Endothelial cell of umbilical vein (primary cell): Measurements from ENCODE around the gene GBE1. TPM values are rescaled to one million over a fixed set of nuclear protein-coding genes. Genes with fewer than 3 reads are reported as not detected.

Experiments used
- BruUV-seq: library from RNA; stranded (reverse); fragments of 400-500 nt; replicated peaks from 2 replicates; lab custom pipeline; 2021; lab: Mats Ljungman, UMichigan
- CTCF ChIA-PET: fragments of 300-600, 350-600 bp; sonication (Branson Sonifier 250); formaldehyde crosslinking; loops from one replicate; lab custom pipeline; 2021; ENCODE audit warnings: antibody characterized with exemption, inconsistent platforms; lab: Charles Lee
- POLR2A ChIA-PET: fragments of 300-600, 350-600 bp; sonication (Branson Sonifier 250); formaldehyde crosslinking; loops from one replicate; lab custom pipeline; 2021; ENCODE audit warnings: antibody characterized with exemption, inconsistent platforms; lab: Charles Lee
- DNase-seq: peaks from one replicate; pipeline ENCODE4 v3.0.0-alpha.2; 2011; ENCODE audit warnings: low read depth, low spot score
- FAIRE-seq: peaks from 2 replicates; lab custom pipeline; 2011; peaks lifted over from hg19 to GRCh38; lab: Jason Lieb, UNC
- H2AFZ ChIP-seq: 2 replicates; pipeline ENCODE4 v1.6.0; 2012; ENCODE audit warnings: low read depth, low read length, control low read depth, inconsistent platforms
- H3K27ac ChIP-seq: 2 replicates; pipeline ENCODE4 v1.5.1; 2011; ENCODE audit warnings: low read depth, mild to moderate bottlenecking, control low read depth, low read length, moderate library complexity; ENCODE audit not compliant: insufficient read depth
- H3K27me3 ChIP-seq, 2 experiments: 2 replicates each; pipeline versions ENCODE4 v1.6.0 to v1.6.1; 2011; ENCODE audit warnings: low read length in 2 of 2, mixed read lengths in 1 of 2; ENCODE audit not compliant: control insufficient read depth in 2 of 2, insufficient read depth in 2 of 2
- H3K36me3 ChIP-seq, 2 experiments: 2 replicates in 1 of 2; 3 replicates in 1 of 2; pipeline ENCODE4 v1.5.1; 2011; ENCODE audit warnings: low read length in 2 of 2, mild to moderate bottlenecking in 1 of 2, moderate library complexity in 1 of 2; ENCODE audit not compliant: control insufficient read depth in 2 of 2, insufficient read depth in 2 of 2; ENCODE audit errors: extremely low read depth in 1 of 2
- H3K4me1 ChIP-seq: 3 replicates; pipeline ENCODE4 v1.5.1; 2011; ENCODE audit warnings: mild to moderate bottlenecking, low read length; ENCODE audit not compliant: control insufficient read depth, insufficient read depth; ENCODE audit errors: extremely low read depth
- H3K4me2 ChIP-seq: 2 replicates; pipeline ENCODE4 v1.6.1; 2011; ENCODE audit warnings: low read length, control low read depth, mixed read lengths; ENCODE audit not compliant: insufficient read depth
- H3K4me3 ChIP-seq, 3 experiments: fragments of 200-600 bp in 1 of 3; sonication (generic), shearing (Covaris generic) in 1 of 3; replicated peaks in 1 of 3; 2 replicates each; pipeline ENCODE4 v1.5.1; 2011 to 2016; ENCODE audit warnings: control low read depth in 3 of 3, low read length in 3 of 3, mild to moderate bottlenecking in 2 of 3, inconsistent platforms in 1 of 3, low read depth in 1 of 3, moderate library complexity in 1 of 3; ENCODE audit not compliant: insufficient read depth in 1 of 3
- H3K79me2 ChIP-seq: 2 replicates; pipeline ENCODE4 v1.6.0; 2012; ENCODE audit warnings: low read length, inconsistent platforms; ENCODE audit not compliant: control insufficient read depth, insufficient read depth
- H3K9ac ChIP-seq: replicated peaks from 2 replicates; pipeline ENCODE3; 2011; ENCODE audit warnings: low read length, control low read depth; ENCODE audit not compliant: insufficient read depth; ENCODE audit errors: extremely low read depth
- H3K9me1 ChIP-seq: replicated peaks from 3 replicates; pipeline ENCODE4 v1.6.0; 2011; ENCODE audit warnings: mild to moderate bottlenecking, low read length; ENCODE audit not compliant: control insufficient read depth, insufficient read depth; ENCODE audit errors: extremely low read depth
- H3K9me3 ChIP-seq: replicated peaks from 2 replicates; pipeline ENCODE4 v1.5.1; 2012; ENCODE audit warnings: low read length, inconsistent platforms; ENCODE audit not compliant: control insufficient read depth, insufficient read depth
- H4K20me1 ChIP-seq: replicated peaks from 2 replicates; pipeline ENCODE3; 2011; ENCODE audit warnings: mild to moderate bottlenecking, low read length; ENCODE audit not compliant: control insufficient read depth, insufficient read depth; ENCODE audit errors: extremely low read depth
- CTCF ChIP-seq, 2 donors: IDR thresholded peaks; 1 replicate in 1 of 2; 2 replicates in 1 of 2; pipeline ENCODE4 v1.5.1; 2011; ENCODE audit warnings: low read length in 2 of 2, mild to moderate bottlenecking in 2 of 2, moderate library complexity in 2 of 2, control low read depth in 1 of 2, inconsistent platforms in 1 of 2, low read depth in 1 of 2; ENCODE audit not compliant: insufficient read depth in 1 of 2; ENCODE audit errors: extremely low read depth in 1 of 2
- EZH2 ChIP-seq: IDR thresholded peaks from 2 replicates; pipeline ENCODE4 v1.6.1; 2012; ENCODE audit warnings: borderline replicate concordance, low read depth, mild to moderate bottlenecking, moderate library complexity, low read length, inconsistent platforms; ENCODE audit not compliant: severe bottlenecking
- FOS ChIP-seq: IDR thresholded peaks from 2 replicates; pipeline ENCODE4 v1.6.1; 2011; ENCODE audit warnings: mild to moderate bottlenecking, low read length, moderate library complexity, borderline replicate concordance; ENCODE audit not compliant: insufficient read depth
- GATA2 ChIP-seq: IDR thresholded peaks from 2 replicates; pipeline ENCODE4 v1.7.0; 2011; ENCODE audit warnings: low read depth, mild to moderate bottlenecking, moderate library complexity, mixed read lengths, low read length; ENCODE audit not compliant: insufficient read length, insufficient read depth
- JUN ChIP-seq: IDR thresholded peaks from 2 replicates; pipeline ENCODE4 v1.6.1; 2011; ENCODE audit warnings: borderline replicate concordance, low read depth; ENCODE audit not compliant: insufficient read length, insufficient read depth
- MAX ChIP-seq: IDR thresholded peaks from 2 replicates; pipeline ENCODE4 v1.6.1; 2011; ENCODE audit not compliant: insufficient read depth, insufficient read length
- MYC ChIP-seq: IDR thresholded peaks from one replicate; pipeline ENCODE4 v1.6.1; 2011; ENCODE audit warnings: mild to moderate bottlenecking, low read depth, low read length
- POLR2A ChIP-seq: IDR thresholded peaks from 2 replicates; pipeline ENCODE4 v1.6.1; 2012; ENCODE audit warnings: low read depth, mild to moderate bottlenecking, control low read depth, low read length
- POLR2AphosphoS5 ChIP-seq: IDR thresholded peaks from 2 replicates; pipeline ENCODE4 v1.6.1; 2012; ENCODE audit warnings: low read depth, mild to moderate bottlenecking, control low read depth, low read length, moderate library complexity; ENCODE audit not compliant: insufficient read depth
- dilution Hi-C: fragments of 300-500 bp; cut with MboI; formaldehyde crosslinking; loops from one replicate; pipeline ENCODE4 v1.15.0; 2019; ENCODE audit warnings: low sequenced_read_pairs; ENCODE audit not compliant: extremely low pct_ligation_motif_present
- intact Hi-C: fragments of 100-400 bp; cut with micrococcal nuclease; formaldehyde crosslinking; loops from one replicate; pipeline ENCODE4 v1.10.0; 2022
- polyA plus RNA-seq, 4 experiments: library from polyadenylated mRNA; depleted of rRNA in 3 of 4; stranded (reverse) in 3 of 4; unstranded in 1 of 4; fragments of >200 nt; gene quantifications; 2 replicates each; pipeline versions ENCODE4 v1.2.1 to v1.2.3, GENCODE V29; 2011 to 2012; ENCODE audit warnings: missing spikeins in 1 of 4
- total RNA-seq: library from RNA; stranded (reverse); gene quantifications from 2 replicates; pipeline ENCODE4 v1.2.3, GENCODE V29; 2021

Gene GBE1
- total and polyA plus RNA-seq, 2 donors (not counting 3 experiments of a cell fraction or from before 2014, with no cell fraction given) = 35.9 to 110 TPM

- TF ChIP-seq POLR2AphosphoS5 (no peak), JUN (no peak), MYC (no peak), FOS (no peak), MAX (no peak), EZH2 (no peak), GATA2 (no peak), POLR2A (no peak), CTCF (IDR thresholded peaks at IDR 0.05; ENCODE audit: extremely low read depth in 1 of 2, insufficient read depth in 1 of 2, low read depth in 1 of 2, low read length in 2 of 2) (no peak)
- ChIA-PET CTCF (interaction anchor here (1.3 to 1.9 kb wide), 2 partner anchors 9 to 11 kb away, joined by 3 to 4 read pairs; no protein-coding TSS in a partner anchor), POLR2A (no interaction called here)
- no peaks in the 10 kb centered on the region for H3K36me3 ChIP-seq
- H3K27me3 ChIP-seq = no peaks in the 10 kb centered on the region
- peaks cover 13% of the 10 kb centered on the region for H3K4me1 ChIP-seq
- no peak overlapping the region for H2AFZ ChIP-seq
- no peaks in the 10 kb centered on the region for H3K9me3 ChIP-seq
- FAIRE-seq (no peak), DNase-seq (no peak)
- intact Hi-C loops = no loop called here
- H3K4me2 ChIP-seq = no peak overlapping the region
- no peak overlapping the region for H3K27ac ChIP-seq
- BruUV-seq = no TSS peak
- no peak overlapping the region for H3K9ac ChIP-seq
- H3K9me1 ChIP-seq = no peaks in the 10 kb centered on the region
- no peak overlapping the region for H3K4me3 ChIP-seq
- H3K79me2 ChIP-seq = no peaks in the 10 kb centered on the region
- dilution Hi-C loops = no loop called here
- H4K20me1 ChIP-seq = no peaks in the 10 kb centered on the region
Measured at GRCh38 chr3:81462921-81463320, 298.5 kb downstream of the GBE1 start.
